Endothelial cell of umbilical vein (primary cell): ENCODE data around the gene NR3C2.

ENCODE experiments used
- CTCF ChIP-seq, 2 donors: IDR thresholded peaks; 1 replicate in 1 of 2; 2 replicates in 1 of 2; pipeline ENCODE4 v1.5.1; 2011; ENCODE audit warnings: low read length in 2 of 2, mild to moderate bottlenecking in 2 of 2, moderate library complexity in 2 of 2, control low read depth in 1 of 2, inconsistent platforms in 1 of 2, low read depth in 1 of 2; ENCODE audit not compliant: insufficient read depth in 1 of 2; ENCODE audit errors: extremely low read depth in 1 of 2
- EZH2 ChIP-seq: IDR thresholded peaks from 2 replicates; pipeline ENCODE4 v1.6.1; 2012; ENCODE audit warnings: borderline replicate concordance, low read depth, mild to moderate bottlenecking, moderate library complexity, low read length, inconsistent platforms; ENCODE audit not compliant: severe bottlenecking
- GATA2 ChIP-seq: IDR thresholded peaks from 2 replicates; pipeline ENCODE4 v1.7.0; 2011; ENCODE audit warnings: low read depth, mild to moderate bottlenecking, moderate library complexity, mixed read lengths, low read length; ENCODE audit not compliant: insufficient read length, insufficient read depth
- JUN ChIP-seq: IDR thresholded peaks from 2 replicates; pipeline ENCODE4 v1.6.1; 2011; ENCODE audit warnings: borderline replicate concordance, low read depth; ENCODE audit not compliant: insufficient read length, insufficient read depth
- MAX ChIP-seq: IDR thresholded peaks from 2 replicates; pipeline ENCODE4 v1.6.1; 2011; ENCODE audit not compliant: insufficient read depth, insufficient read length
- MYC ChIP-seq: IDR thresholded peaks from one replicate; pipeline ENCODE4 v1.6.1; 2011; ENCODE audit warnings: mild to moderate bottlenecking, low read depth, low read length
- POLR2A ChIP-seq: IDR thresholded peaks from 2 replicates; pipeline ENCODE4 v1.6.1; 2012; ENCODE audit warnings: low read depth, mild to moderate bottlenecking, control low read depth, low read length
- POLR2AphosphoS5 ChIP-seq: IDR thresholded peaks from 2 replicates; pipeline ENCODE4 v1.6.1; 2012; ENCODE audit warnings: low read depth, mild to moderate bottlenecking, control low read depth, low read length, moderate library complexity; ENCODE audit not compliant: insufficient read depth

- TF ChIP-seq CTCF (IDR thresholded peaks at IDR 0.05; ENCODE audit: extremely low read depth in 1 of 2, insufficient read depth in 1 of 2, low read depth in 1 of 2, low read length in 2 of 2) (no peak), POLR2AphosphoS5 (no peak), EZH2 (no peak), MAX (no peak), POLR2A (no peak), GATA2 (no peak), JUN (no peak), MYC (no peak)
Observed at GRCh38 chr4:148438047-148438446, 4.2 kb downstream of the NR3C2 start.
